Keratinocyte (primary cell): ENCODE data around the gene ATP6V1C2. TPM values are rescaled to one million over a fixed set of nuclear protein-coding genes. Genes with fewer than 3 reads are reported as not detected.

Source experiments
- DNase-seq: peaks from one replicate; pipeline ENCODE4 v3.0.0-alpha.2; 2011; ENCODE audit warnings: low read depth, missing footprints, low spot score
- FAIRE-seq: peaks from 2 replicates; lab custom pipeline; 2011; peaks lifted over from hg19 to GRCh38; lab: Jason Lieb, UNC
- H2AFZ ChIP-seq: 2 replicates; pipeline ENCODE4 v1.6.0; 2012; ENCODE audit warnings: low read length, control low read depth, inconsistent platforms; ENCODE audit not compliant: control insufficient read depth
- H3K27ac ChIP-seq: 2 replicates; pipeline ENCODE4 v1.5.1; 2011; ENCODE audit warnings: low read length; ENCODE audit not compliant: control insufficient read depth, insufficient read depth
- H3K27me3 ChIP-seq: 3 replicates; pipeline ENCODE4 v1.6.0; 2011; ENCODE audit warnings: low read length; ENCODE audit not compliant: control insufficient read depth, insufficient read depth; ENCODE audit errors: extremely low read depth
- H3K36me3 ChIP-seq, 2 experiments: 2 replicates in 1 of 2; 3 replicates in 1 of 2; pipeline ENCODE4 v1.5.1; 2011; ENCODE audit warnings: low read length in 2 of 2, mild to moderate bottlenecking in 1 of 2; ENCODE audit not compliant: control insufficient read depth in 2 of 2, insufficient read depth in 2 of 2; ENCODE audit errors: extremely low read depth in 1 of 2
- H3K4me1 ChIP-seq: 3 replicates; pipeline ENCODE4 v1.5.1; 2011; ENCODE audit warnings: low read length; ENCODE audit not compliant: control insufficient read depth, insufficient read depth; ENCODE audit errors: extremely low read depth
- H3K4me2 ChIP-seq: 3 replicates; pipeline ENCODE4 v1.6.0; 2011; ENCODE audit warnings: low read depth, low read length; ENCODE audit not compliant: control insufficient read depth, insufficient read depth; ENCODE audit errors: extremely low read depth
- H3K4me3 ChIP-seq, 3 experiments: fragments of 200-600 bp in 1 of 3; sonication (generic) in 1 of 3; 2 replicates in 2 of 3; 3 replicates in 1 of 3; pipeline ENCODE4 v1.5.1; 2011 to 2016; ENCODE audit warnings: low read length in 3 of 3, mild to moderate bottlenecking in 3 of 3, control low read depth in 2 of 3, inconsistent platforms in 1 of 3, low read depth in 1 of 3, mixed read lengths in 1 of 3, mixed run types in 1 of 3, moderate library complexity in 1 of 3; ENCODE audit not compliant: control insufficient read depth in 2 of 3, insufficient read depth in 2 of 3; ENCODE audit errors: extremely low read depth in 1 of 3
- H3K79me2 ChIP-seq: 2 replicates; pipeline ENCODE4 v1.6.0; 2012; ENCODE audit warnings: low read length; ENCODE audit not compliant: control insufficient read depth, insufficient read depth
- H3K9ac ChIP-seq: 3 replicates; pipeline ENCODE4 v1.6.0; 2011; ENCODE audit warnings: low read length; ENCODE audit not compliant: control insufficient read depth, insufficient read depth; ENCODE audit errors: extremely low read depth
- H3K9me1 ChIP-seq: 3 replicates; pipeline ENCODE4 v1.6.0; 2011; ENCODE audit warnings: low read length; ENCODE audit not compliant: control insufficient read depth, insufficient read depth; ENCODE audit errors: extremely low read depth
- H3K9me3 ChIP-seq: 2 replicates; pipeline ENCODE4 v1.5.1; 2012; ENCODE audit warnings: low read depth, low read length; ENCODE audit not compliant: control insufficient read depth
- H4K20me1 ChIP-seq: 3 replicates; pipeline ENCODE4 v1.6.0; 2011; ENCODE audit warnings: low read length; ENCODE audit not compliant: control insufficient read depth, insufficient read depth; ENCODE audit errors: extremely low read depth
- EZH2 ChIP-seq: IDR thresholded peaks from one replicate; pipeline ENCODE4 v1.6.1; 2012; ENCODE audit warnings: inconsistent platforms, mild to moderate bottlenecking, low read length, moderate library complexity
- dilution Hi-C: fragments of 300-500 bp; cut with MboI; formaldehyde crosslinking; loops from one replicate; pipeline ENCODE4 v1.7.0; 2020; ENCODE audit warnings: low sequenced_read_pairs; ENCODE audit not compliant: extremely low pct_ligation_motif_present
- polyA plus RNA-seq, 5 experiments: library from polyadenylated mRNA; depleted of rRNA in 3 of 5; stranded (reverse) in 3 of 5; stranded (forward) in 1 of 5; unstranded in 1 of 5; fragments of >200 nt; gene quantifications; 1 replicate in 1 of 5; 2 replicates in 3 of 5; 3 replicates in 1 of 5; pipeline versions ENCODE4 v1.2.1 to v1.2.3, GENCODE V29; 2011 to 2012; ENCODE audit warnings: missing spikeins in 2 of 5, low read depth in 1 of 5, low replicate concordance in 1 of 5
- TF ChIP-seq, protein P1 (sequence below), 3 experiments: IDR thresholded peaks in 1 of 3; conservative IDR thresholded peaks in 1 of 3; optimal IDR thresholded peaks in 1 of 3; 2 replicates in 2 of 3; 3 replicates in 1 of 3; pipeline versions ENCODE3 to v1.5.1; 2011; ENCODE audit warnings: low read length in 3 of 3, mild to moderate bottlenecking in 3 of 3, moderate library complexity in 2 of 3, control low read depth in 1 of 3, inconsistent platforms in 1 of 3; ENCODE audit not compliant: insufficient read depth in 2 of 3; ENCODE audit errors: extremely low read depth in 1 of 3

The ATP6V1C2 gene
- polyA plus RNA-seq, 1 donor (not counting 4 experiments of a cell fraction or from before 2014, with no cell fraction given): 0.55 TPM

DNA sequence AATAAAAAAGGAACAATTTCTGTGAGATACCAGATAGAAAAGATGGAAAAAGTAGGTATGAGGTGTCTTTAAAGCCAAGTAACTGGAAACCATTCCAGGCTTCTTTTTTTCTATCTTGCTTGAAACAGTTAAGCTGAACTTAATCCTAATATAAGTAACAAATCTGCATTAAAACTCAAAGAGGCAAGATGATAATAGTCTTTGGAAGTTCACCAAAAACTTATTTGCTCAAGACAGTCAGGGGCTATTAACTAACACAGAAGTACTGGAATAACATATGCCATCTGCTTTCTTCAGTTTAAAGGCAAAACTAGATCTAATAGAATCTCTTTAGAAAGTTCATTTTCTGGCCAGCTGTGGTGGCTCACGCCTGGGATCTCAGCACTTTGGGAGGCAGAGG, 72.4 kb downstream of the ATP6V1C2 start:
- Histone ChIP-seq H3K27me3 (no peaks in the 10 kb centered on the region), H4K20me1 (peaks cover under 1% of the 10 kb centered on the region), H3K9ac (no peak overlapping the region), H3K9me3 (no peaks in the 10 kb centered on the region), H3K4me2 (no peak overlapping the region), H3K4me3 (no peak overlapping the region), H2AFZ (no peak overlapping the region), H3K9me1 (no peaks in the 10 kb centered on the region), H3K79me2 (peaks cover 38% of the 10 kb centered on the region), H3K36me3 (peaks cover 20 to 42% of the 10 kb centered on the region in 2 experiments), H3K27ac (no peak overlapping the region), H3K4me1 (no peaks in the 10 kb centered on the region)
- FAIRE-seq (no peak), DNase-seq (no peak)
- dilution Hi-C loops: no loop called here
- TF ChIP-seq, protein P1, sequence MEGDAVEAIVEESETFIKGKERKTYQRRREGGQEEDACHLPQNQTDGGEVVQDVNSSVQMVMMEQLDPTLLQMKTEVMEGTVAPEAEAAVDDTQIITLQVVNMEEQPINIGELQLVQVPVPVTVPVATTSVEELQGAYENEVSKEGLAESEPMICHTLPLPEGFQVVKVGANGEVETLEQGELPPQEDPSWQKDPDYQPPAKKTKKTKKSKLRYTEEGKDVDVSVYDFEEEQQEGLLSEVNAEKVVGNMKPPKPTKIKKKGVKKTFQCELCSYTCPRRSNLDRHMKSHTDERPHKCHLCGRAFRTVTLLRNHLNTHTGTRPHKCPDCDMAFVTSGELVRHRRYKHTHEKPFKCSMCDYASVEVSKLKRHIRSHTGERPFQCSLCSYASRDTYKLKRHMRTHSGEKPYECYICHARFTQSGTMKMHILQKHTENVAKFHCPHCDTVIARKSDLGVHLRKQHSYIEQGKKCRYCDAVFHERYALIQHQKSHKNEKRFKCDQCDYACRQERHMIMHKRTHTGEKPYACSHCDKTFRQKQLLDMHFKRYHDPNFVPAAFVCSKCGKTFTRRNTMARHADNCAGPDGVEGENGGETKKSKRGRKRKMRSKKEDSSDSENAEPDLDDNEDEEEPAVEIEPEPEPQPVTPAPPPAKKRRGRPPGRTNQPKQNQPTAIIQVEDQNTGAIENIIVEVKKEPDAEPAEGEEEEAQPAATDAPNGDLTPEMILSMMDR (optimal IDR thresholded peaks at IDR 0.05 in 1 of 3, IDR thresholded peaks at IDR 0.05 in 1 of 3, conservative IDR thresholded peaks at IDR 0.05 in 1 of 3; ENCODE audit: extremely low read depth in 1 of 3, insufficient read depth in 2 of 3, low read length in 3 of 3): no peak
- no peak for TF ChIP-seq EZH2

DNA sequence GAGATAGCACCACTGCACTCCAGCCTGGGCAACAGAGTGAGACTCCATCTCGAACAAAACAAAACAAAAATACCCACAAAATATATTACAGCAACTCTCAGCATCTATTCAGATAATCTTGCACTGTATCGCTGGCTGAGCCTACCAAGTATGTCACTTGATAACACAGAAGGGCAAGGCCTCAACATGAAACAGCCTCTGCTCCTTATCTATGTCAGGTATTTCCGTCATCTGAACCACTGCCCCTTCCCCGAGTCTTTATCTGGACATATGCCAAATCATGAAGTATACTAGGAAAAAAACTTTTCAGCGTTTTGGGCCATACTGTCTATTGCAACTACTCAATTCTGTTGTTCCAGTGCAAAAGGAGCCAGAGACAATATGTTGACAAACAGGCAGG, 73.4 kb downstream of the ATP6V1C2 start:
- TF ChIP-seq EZH2: no peak
- TF ChIP-seq, protein P1 (optimal IDR thresholded peaks at IDR 0.05 in 1 of 3, IDR thresholded peaks at IDR 0.05 in 1 of 3, conservative IDR thresholded peaks at IDR 0.05 in 1 of 3; ENCODE audit: extremely low read depth in 1 of 3, insufficient read depth in 2 of 3, low read length in 3 of 3): no peak
- Histone ChIP-seq H3K4me2 (no peak overlapping the region), H2AFZ (no peak overlapping the region), H3K79me2 (peaks cover 48% of the 10 kb centered on the region), H3K36me3 (peaks cover 16 to 35% of the 10 kb centered on the region in 2 experiments), H3K9ac (no peak overlapping the region), H3K4me1 (no peaks in the 10 kb centered on the region), H3K4me3 (no peak overlapping the region), H3K9me1 (no peaks in the 10 kb centered on the region), H3K27me3 (no peaks in the 10 kb centered on the region), H4K20me1 (peaks cover 3% of the 10 kb centered on the region), H3K9me3 (no peaks in the 10 kb centered on the region), H3K27ac (no peak overlapping the region)
- dilution Hi-C loops: no loop called here
- no peak for DNase-seq
- no peak for FAIRE-seq
